Raji (cell line): ENCODE results near the gene AIFM3.

Experiments used
- POLR2A ChIP-seq: IDR thresholded peaks from 2 replicates; pipeline ENCODE4 v1.6.1; 2011; ENCODE audit warnings: low read depth, low read length, control low read depth; ENCODE audit not compliant: insufficient read depth

The AIFM3 gene, protein sequence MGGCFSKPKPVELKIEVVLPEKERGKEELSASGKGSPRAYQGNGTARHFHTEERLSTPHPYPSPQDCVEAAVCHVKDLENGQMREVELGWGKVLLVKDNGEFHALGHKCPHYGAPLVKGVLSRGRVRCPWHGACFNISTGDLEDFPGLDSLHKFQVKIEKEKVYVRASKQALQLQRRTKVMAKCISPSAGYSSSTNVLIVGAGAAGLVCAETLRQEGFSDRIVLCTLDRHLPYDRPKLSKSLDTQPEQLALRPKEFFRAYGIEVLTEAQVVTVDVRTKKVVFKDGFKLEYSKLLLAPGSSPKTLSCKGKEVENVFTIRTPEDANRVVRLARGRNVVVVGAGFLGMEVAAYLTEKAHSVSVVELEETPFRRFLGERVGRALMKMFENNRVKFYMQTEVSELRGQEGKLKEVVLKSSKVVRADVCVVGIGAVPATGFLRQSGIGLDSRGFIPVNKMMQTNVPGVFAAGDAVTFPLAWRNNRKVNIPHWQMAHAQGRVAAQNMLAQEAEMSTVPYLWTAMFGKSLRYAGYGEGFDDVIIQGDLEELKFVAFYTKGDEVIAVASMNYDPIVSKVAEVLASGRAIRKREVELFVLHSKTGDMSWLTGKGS

DNA sequence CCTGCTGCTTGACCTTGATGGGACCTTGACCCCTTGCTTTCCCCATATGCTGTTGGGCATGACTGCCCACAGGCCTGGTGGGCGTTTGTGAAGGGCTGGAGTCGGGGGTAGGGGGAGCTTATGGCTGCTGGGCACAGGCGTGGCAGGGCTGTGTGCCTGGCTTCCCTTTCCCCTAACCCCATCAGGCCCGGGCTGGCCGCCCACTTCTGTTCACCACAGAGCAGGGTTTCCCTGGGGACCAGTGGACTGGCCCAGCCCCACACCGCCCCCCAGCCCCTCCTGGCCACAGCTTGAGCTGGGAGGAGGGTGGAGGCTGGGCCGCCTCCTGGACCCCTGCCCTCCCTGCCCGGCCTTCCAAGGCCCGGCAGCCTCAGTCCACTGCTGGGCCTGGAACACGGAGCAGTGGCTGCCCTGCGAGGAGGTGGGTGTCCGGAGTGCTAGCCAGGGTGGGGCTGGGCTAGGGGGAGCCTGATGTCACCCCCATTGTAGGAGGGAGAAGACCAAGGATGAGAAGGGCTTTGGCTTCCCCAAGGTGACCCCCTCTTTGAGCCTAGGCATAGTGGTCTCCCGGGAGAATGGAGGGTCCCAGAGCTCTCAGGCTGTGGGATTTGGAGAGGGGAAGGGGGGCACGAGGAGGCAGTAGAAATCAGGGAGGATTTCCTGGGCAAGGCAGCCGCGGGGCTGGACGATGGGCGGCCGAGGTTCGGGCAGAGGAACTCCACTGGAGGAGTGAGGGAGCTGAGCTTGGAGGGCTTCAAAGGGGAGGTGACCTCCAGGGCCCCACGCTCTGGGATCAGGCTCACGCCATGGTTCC lies at the start of gene AIFM3:
Gene AIFM3 (plus strand): TSS at position 373 of the 814 bp plus-strand sequence. CDS start 690 bp downstream, outside the sequence.
- TF ChIP-seq POLR2A, result no peak

DNA sequence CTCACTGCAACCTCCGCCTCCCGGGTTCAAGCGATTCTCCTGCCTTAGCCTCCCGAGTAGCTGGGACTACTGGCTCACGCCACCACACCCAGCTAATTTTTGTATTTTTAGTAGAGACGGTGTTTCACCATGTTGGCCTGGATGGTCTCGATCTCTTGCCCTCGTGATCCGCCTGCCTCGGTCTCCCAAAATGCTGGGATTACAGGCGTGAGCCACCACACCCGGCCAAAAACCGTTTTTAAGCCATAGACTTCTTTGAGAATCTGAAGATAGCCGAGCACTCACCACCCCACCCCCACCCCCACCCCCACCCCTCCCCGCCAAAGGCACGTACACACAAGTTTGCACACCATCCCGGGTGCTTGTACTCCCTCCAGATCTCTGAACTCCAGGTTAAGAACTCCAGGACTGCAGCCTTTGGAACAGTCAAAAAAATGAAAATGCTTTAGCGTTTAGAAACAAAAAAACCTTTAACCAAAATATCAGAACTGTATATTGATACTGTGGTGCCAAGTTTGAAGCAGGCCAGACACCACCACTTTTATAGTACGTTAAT lies 48.3 kb upstream of the AIFM3 start:
- TF ChIP-seq POLR2A, result no peak

DNA sequence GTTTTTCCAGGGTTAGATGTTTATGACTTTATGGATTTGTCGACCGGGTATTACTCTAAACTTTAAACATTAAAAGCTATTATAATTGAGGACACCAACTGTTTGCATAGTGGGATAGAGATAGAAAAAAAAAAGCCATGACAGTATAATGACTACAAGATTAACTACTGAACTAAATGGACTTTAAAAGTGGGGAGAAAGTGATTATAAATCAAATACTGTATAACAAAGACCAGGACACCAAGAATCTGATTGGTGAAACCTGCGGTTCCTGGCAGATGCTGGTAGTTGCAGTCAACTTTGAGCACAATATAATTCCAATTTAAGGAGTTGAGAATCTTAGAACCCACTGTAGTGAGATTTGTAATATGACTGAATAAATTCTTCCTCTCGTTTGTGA lies 47.3 kb upstream of the AIFM3 start:
- TF ChIP-seq POLR2A, result no peak

DNA sequence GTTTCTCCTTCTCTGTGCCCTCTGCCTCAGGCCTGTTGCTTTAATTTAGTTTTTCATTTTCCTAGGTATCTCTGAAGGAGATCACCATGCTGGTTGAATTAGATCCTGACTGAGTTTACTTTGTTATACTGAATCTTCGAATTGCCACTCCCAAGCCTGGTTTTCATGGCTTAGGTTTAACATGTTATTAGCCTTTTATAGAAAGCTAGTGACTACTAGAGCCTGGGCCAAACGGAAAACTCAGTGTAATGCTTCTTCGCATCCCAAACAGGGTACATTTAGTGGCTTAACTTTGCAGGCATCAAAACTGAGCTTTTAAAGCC lies 46.2 kb upstream of the AIFM3 start:
- no peak for TF ChIP-seq POLR2A

DNA sequence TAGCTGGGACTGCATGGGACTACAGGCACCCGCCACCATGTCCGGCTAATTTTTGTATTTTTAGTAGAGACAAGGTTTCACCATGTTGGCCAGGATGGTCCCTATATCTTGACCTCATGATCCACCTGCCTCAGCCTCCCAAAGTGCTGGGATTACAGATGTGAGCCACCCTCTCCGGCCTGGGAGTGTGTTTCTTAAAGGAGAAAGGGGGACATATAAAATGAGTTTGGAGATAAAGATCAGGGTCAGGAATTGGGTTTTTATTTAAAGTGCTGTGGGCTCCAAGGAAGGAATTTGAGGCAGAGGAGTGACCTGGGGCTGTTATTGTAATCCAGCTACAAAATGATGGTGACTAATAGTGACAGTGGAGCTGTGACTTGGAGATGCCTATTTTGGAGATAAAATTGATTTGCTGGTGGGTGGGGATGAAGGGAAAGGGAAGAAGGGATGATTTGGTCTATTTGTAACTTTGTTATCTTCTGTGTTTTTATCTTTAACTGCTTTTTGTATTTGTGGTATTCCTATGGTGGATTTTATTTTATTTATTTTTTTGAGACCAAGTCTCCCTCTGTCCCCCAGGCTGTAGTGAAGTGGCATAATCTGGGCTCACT lies 44.8 kb upstream of the AIFM3 start:
- no peak for TF ChIP-seq POLR2A

DNA sequence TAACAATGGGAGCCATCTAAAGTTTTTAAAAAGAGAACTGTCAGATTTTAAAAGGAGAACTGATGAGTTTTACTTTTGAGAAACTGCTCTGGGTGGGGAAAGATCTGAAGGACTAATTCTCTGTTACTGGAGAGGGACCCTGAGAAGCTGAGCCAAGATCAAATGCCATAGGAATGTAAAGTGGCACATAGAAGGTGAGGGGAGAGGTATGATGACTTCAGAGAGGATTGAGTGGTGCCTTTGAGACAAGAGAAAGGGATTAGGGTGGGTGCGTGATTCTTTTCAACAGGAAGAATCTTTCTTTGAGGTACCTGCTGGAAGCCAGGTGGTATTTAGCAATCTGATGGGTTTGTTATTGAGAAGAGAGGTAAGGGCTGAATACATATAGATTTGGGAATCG lies 40.8 kb upstream of the AIFM3 start:
- TF ChIP-seq POLR2A, result no peak

DNA sequence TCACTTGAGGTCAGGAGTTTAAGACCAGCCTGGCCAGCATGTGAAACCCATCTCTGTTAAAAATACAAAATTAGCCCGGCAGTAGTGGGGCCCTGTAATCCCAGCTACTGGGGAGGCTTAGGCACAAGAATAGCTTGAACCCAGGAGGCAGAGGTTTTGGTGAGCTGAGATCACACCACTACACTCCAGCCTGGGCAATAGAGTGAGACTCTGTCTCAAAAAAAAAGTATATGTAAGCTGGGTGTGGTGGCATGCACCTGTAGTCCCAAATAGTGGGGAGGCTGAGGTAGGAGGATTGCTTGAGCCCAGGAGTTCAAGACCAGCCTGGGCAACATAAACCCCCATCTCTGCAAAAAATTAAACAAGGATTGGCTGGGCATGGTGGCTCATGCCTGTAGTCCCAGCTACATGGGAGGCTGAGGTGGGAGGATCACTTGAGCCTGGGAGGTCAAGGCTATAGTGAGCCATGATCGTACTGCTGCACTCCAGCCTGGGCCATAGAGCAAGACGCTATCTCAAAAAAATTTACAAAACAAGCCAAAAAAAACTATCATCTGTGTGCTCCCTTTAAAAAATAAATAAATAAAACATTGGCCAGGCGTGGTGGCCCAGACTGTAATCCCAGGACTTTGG lies 39.0 kb upstream of the AIFM3 start:
- TF ChIP-seq POLR2A, result no peak

DNA sequence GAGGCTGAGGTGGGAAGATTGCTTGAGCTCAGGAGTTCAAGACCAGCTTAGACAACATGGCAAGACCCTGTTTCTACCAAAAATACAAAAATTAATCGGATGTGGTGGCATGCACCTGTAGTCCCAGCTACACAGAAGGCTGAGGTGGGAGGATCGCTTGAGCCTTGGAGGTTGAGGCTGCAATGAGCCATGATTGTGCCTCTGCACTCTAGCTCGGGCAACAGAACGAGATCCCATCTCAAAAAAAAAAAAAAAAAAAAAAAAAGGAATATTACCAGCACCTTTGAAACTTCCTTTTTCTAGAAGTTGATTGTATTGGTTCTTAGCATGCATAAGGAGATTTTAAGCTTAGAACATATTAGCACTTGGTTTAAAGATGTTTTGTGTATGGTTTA lies 38.5 kb upstream of the AIFM3 start:
- no peak for TF ChIP-seq POLR2A

DNA sequence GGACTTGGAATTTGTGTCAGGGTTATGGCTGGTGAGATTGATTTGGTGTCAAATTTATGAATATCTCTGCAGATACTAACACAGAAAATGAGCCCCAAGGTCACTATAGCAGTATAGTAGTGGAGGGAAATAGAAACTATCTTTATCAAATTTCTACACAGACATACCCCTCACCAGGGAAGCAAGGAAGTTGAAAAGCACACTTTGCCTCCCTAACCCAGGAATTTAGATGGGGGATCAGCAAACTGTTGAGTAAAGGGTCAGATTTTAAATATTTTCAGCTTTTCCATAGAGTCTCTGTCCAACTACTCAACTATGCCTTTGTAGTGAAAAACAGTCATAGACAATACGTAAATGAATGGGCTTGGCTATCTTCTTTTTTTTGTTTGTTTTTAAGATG lies 37.1 kb upstream of the AIFM3 start:
- no peak for TF ChIP-seq POLR2A

DNA sequence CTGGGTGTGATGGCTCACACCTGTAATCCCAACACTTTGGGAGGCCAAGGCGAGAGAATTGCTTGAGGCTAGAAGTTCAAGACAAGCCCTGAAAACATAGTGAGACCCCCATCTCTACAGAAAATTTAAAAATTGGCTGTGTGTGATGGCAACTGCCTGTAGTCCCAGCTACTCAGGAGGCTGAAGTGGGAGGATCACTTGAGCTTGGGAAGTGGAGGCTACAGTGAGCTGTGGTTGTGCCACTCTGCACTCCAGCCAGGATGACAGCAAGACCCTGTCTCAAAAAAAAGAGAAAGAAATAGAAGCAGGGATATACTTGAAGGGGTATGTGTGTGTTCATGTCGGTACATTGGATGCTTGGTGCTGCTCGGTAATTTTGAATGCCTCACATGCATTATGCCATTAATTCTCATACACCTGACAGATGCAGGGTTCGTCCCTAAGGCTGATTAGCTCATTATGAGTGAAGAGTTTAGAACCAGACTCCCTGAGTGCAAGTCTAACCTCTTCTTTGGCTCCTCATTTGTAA lies 35.9 kb upstream of the AIFM3 start:
- no peak for TF ChIP-seq POLR2A

DNA sequence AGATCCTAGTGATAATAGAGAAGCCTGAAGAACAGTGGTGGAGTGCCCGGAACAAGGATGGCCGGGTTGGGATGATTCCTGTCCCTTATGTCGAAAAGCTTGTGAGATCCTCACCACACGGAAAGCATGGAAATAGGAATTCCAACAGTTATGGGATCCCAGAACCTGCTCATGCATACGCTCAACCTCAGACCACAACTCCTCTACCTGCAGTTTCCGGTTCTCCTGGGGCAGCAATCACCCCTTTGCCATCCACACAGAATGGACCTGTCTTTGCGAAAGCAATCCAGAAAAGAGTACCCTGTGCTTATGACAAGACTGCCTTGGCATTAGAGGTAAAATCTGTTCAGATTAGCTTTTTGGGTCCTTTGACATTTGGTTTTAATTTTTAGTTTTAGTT lies 33.1 kb upstream of the AIFM3 start:
- TF ChIP-seq POLR2A, result no peak

DNA sequence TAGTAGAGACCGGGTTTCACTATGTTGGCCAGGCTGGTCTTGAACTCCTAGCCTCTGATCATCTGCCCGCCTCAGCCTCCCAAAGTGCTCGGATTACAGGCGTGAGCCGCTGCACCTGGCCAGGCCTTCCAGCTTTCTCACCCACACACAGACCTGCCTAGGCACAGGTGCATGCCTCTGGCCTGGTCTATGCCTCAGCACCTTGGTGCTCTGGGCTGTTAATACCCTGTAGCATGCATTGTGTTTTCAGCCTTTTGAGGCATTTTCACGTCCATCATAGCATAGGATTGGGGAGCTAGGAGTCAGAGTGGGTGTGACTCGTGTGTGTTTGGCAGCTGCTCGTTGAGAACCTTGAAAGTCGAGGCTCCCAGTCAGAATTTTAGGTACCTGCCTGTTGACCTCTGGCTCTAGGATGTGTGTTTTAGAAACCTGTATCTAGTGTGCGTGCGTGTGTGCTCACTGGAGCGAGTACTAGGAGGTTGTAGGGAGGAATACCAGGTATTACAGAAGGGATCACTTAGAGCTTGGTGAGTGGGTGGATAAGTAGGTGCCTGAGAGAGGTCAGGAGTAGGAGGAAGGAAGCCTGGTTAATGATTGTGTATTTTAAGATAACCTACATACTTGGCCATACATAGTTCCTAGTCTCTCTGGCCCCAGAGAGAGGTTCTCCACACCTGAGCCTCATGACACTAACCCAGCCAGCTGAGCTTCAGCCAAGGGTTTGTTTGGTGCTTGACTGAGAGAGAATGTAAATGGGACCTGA lies 29.8 kb upstream of the AIFM3 start:
- no peak for TF ChIP-seq POLR2A

DNA sequence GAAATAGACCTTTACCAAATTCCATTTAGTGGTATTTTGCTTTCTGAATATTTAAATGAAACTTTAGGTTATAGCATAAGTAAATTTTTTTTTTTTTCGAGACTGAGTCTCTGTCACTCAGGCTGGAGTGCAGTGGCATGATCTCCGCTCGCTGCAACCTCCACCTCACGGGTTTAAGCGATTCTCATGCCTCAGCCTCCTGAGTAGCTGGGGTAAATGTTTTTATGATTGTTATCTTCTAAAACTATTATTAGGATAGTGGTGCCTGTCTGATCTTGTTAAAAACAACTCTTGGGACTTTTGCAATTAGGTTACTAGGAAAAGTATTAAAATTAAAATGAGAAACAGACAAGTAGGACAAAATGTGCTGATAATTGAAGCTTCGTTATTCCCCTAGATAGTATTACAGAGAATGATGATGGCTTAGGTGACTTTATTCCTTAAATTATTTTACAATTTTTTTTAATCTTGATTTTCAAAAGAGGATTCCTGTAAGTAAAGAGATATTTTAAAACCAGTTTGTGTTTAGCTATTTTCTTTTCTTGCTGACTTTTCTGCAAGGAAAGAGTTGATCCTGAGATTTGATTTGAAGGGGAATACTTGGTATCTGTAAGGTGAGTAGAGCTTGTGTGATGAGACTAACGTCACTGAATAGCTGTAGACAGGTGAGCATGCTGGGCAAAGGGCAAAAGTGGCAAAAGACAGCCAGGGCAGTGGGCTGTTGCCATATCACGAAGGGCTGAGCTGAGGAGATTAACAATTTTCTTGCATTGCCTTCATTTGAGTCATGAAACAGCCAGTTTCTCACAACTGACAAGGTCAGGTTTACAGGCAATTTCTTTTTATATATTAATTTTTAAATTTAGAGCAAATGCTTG lies 29.0 kb upstream of the AIFM3 start:
- no peak for TF ChIP-seq POLR2A
